GM23338 (cell line): ENCODE measurements around the gene DGKB. TPM values are rescaled to one million over a fixed set of nuclear protein-coding genes. Genes with fewer than 3 reads are reported as not detected.

Experiments used
- ATAC-seq: fragments of 200-7000 bp; cut with Tn5 transposase; 3 replicates; pipeline ENCODE4 v1.9.1; 2020
- DNase-seq: peaks from one replicate; pipeline ENCODE4 v3.0.0-alpha.2; 2015; ENCODE audit warnings: low spot score
- H2AFZ ChIP-seq: fragments of 200-600 bp; sonication (generic); 2 replicates; pipeline ENCODE4 v1.8.0; 2016; ENCODE audit warnings: antibody characterized with exemption, mild to moderate bottlenecking, moderate library complexity
- H3F3A ChIP-seq: fragments of 200-600 bp; sonication (generic); replicated peaks from 2 replicates; pipeline ENCODE4 v1.8.0; 2017; ENCODE audit warnings: antibody characterized with exemption, mixed run types, low read depth
- H3K27ac ChIP-seq: fragments of 200-600 bp; sonication (generic); 2 replicates; pipeline ENCODE4 v1.6.1; 2016; ENCODE audit warnings: low read depth
- H3K27me3 ChIP-seq: fragments of 200-600 bp; sonication (generic); 2 replicates; pipeline ENCODE4 v1.8.0; 2016; ENCODE audit warnings: mild to moderate bottlenecking, mixed run types, moderate library complexity; ENCODE audit not compliant: insufficient read depth
- H3K36me3 ChIP-seq: fragments of 200-600 bp; sonication (generic); 2 replicates; pipeline ENCODE4 v1.8.0; 2016; ENCODE audit warnings: mild to moderate bottlenecking; ENCODE audit not compliant: insufficient read depth
- H3K4me1 ChIP-seq: fragments of 200-600 bp; sonication (generic); 2 replicates; pipeline ENCODE4 v1.8.0; 2016; ENCODE audit warnings: mild to moderate bottlenecking, moderate library complexity; ENCODE audit not compliant: insufficient read depth
- H3K4me2 ChIP-seq: fragments of 200-600 bp; sonication (generic); 2 replicates; pipeline ENCODE4 v1.7.1; 2017; ENCODE audit warnings: mixed run types
- H3K4me3 ChIP-seq: fragments of 200-600 bp; sonication (generic); 2 replicates; pipeline ENCODE4 v1.6.1; 2016; ENCODE audit warnings: mixed run types
- H3K79me2 ChIP-seq: fragments of 200-600 bp; sonication (generic); replicated peaks from 2 replicates; pipeline ENCODE4 v1.8.0; 2017; ENCODE audit warnings: mild to moderate bottlenecking; ENCODE audit not compliant: insufficient read depth
- H3K9me2 ChIP-seq: fragments of 200-600 bp; sonication (generic); 2 replicates; pipeline ENCODE4 v1.8.0; 2017; ENCODE audit not compliant: insufficient read depth
- H4K20me1 ChIP-seq: fragments of 200-600 bp; sonication (generic); replicated peaks from 2 replicates; pipeline ENCODE4 v1.8.0; 2017; ENCODE audit warnings: mild to moderate bottlenecking; ENCODE audit not compliant: insufficient read depth
- H3K27ac Mint-ChIP-seq: 2 replicates; pipeline ENCODE4 v1.8.0; 2020; ENCODE audit warnings: inconsistent platforms, mild to moderate bottlenecking, moderate library complexity, mixed read lengths
- H3K27me3 Mint-ChIP-seq: 3 replicates; pipeline ENCODE4 v1.8.0; 2022; ENCODE audit warnings: low read depth, mild to moderate bottlenecking, moderate library complexity, mixed read lengths, inconsistent platforms; ENCODE audit not compliant: insufficient read depth, poor library complexity
- H3K36me3 Mint-ChIP-seq: 3 replicates; pipeline ENCODE4 v1.8.0; 2021; ENCODE audit warnings: low read depth, mild to moderate bottlenecking, inconsistent platforms, moderate library complexity, mixed read lengths
- H3K4me1 Mint-ChIP-seq: 3 replicates; pipeline ENCODE4 v1.8.0; 2020; ENCODE audit warnings: mild to moderate bottlenecking, inconsistent platforms, mixed read lengths
- H3K4me3 Mint-ChIP-seq: 3 replicates; pipeline ENCODE4 v1.8.0; 2021; ENCODE audit warnings: moderate library complexity, mild to moderate bottlenecking, inconsistent platforms, mixed read lengths
- H3K9me3 Mint-ChIP-seq: 3 replicates; pipeline ENCODE4 v1.8.0; 2020; ENCODE audit warnings: moderate library complexity, mild to moderate bottlenecking, inconsistent platforms, mixed read lengths
- CTCF ChIP-seq, 2 experiments: fragments of 200-600 bp in 1 of 2; sonication (generic) in 1 of 2; conservative IDR thresholded peaks; 2 replicates each; pipeline versions ENCODE4 v1.5.1 to v1.6.1; 2016 to 2017; ENCODE audit warnings: antibody characterized with exemption in 2 of 2, low read depth in 2 of 2, mild to moderate bottlenecking in 2 of 2, moderate library complexity in 1 of 2
- ETS1 ChIP-seq: IDR thresholded peaks from 2 replicates; pipeline ENCODE4 v1.6.1; 2016; ENCODE audit warnings: antibody characterized with exemption
- EZH2 ChIP-seq: fragments of 200-600 bp; sonication (generic); IDR thresholded peaks from one replicate; pipeline ENCODE4 v1.8.0; 2017; ENCODE audit warnings: antibody characterized with exemption, mild to moderate bottlenecking, low read depth; ENCODE audit not compliant: unreplicated experiment
- EZH2phosphoT487 ChIP-seq: fragments of 200-600 bp; sonication (generic); IDR thresholded peaks from one replicate; pipeline ENCODE4 v1.8.1; 2018; ENCODE audit warnings: antibody characterized with exemption; ENCODE audit not compliant: unreplicated experiment
- POLR2AphosphoS5 ChIP-seq: IDR thresholded peaks from 2 replicates; pipeline ENCODE4 v1.6.1; 2016; ENCODE audit warnings: antibody characterized with exemption, low read depth
- ZNF331 ChIP-seq: fragments of 250-450 bp; sonication (Bioruptor Pico); IDR thresholded peaks from 2 replicates; pipeline ENCODE4 v1.5.0; 2020; ENCODE audit warnings: low read depth, mild to moderate bottlenecking, moderate library complexity
- polyA plus RNA-seq: library from polyadenylated mRNA; unstranded; fragments of >200 nt; fragmentation: Nextera tagmentation; extraction: Ambion mirVana; gene quantifications from 2 replicates; pipeline ENCODE4 v1.2.1, GENCODE V29; 2016
- total RNA-seq: library from RNA; depleted of rRNA; stranded (reverse); fragments of >200 nt; shearing (Covaris generic); gene quantifications from 2 replicates; pipeline ENCODE4 v1.2.3, GENCODE V29; 2014
- TF ChIP-seq, protein P1 (sequence below): fragments of 250-450 bp; sonication (Bioruptor Pico); IDR thresholded peaks from 2 replicates; pipeline ENCODE4 v1.5.0; 2020; ENCODE audit warnings: mild to moderate bottlenecking, moderate library complexity

DGKB gene
- total and polyA plus RNA-seq, 2 experiments from 2014 or later, result 4.8 to 11.5 TPM

GRCh38 chr7:14846405-14846804 is 56.1 kb downstream of the DGKB start:
- Histone ChIP-seq H3K4me1 (peaks cover 15% of the 10 kb centered on the region), H3K79me2 (no peaks in the 10 kb centered on the region), H3K9me2 (no peaks in the 10 kb centered on the region), H2AFZ (no peak overlapping the region), H3K4me2 (peak overlapping the region; percentile 52), H3K27me3 (no peaks in the 10 kb centered on the region), H3K36me3 (no peaks in the 10 kb centered on the region), H3F3A (no peaks in the 10 kb centered on the region), H3K4me3 (no peak overlapping the region; the same call in 1 of the 2 replicates), H4K20me1 (no peaks in the 10 kb centered on the region), H3K27ac (peak overlapping the region; percentile 3; the same call in 1 of the 2 replicates)
- Mint-ChIP-seq H3K36me3 (peaks cover 4% of the 10 kb centered on the region; the same call in 2 of the 3 replicates), H3K27ac (0 out of 2 replicates have a peak overlapping the region, but pooled peaks have one; percentile 78), H3K27me3 (peaks cover 5% of the 10 kb centered on the region), H3K9me3 (peaks cover 4% of the 10 kb centered on the region; the same call in 2 of the 3 replicates), H3K4me1 (peaks cover 17% of the 10 kb centered on the region), H3K4me3 (peak overlapping the region; percentile 4; the same call in 1 of the 3 replicates)
- TF ChIP-seq CTCF (conservative IDR thresholded peaks at IDR 0.05; ENCODE audit: low read depth in 2 of 2), result no peak
- no peak for TF ChIP-seq EZH2phosphoT487
- no peak for TF ChIP-seq ETS1
- TF ChIP-seq ZNF331, result no peak
- no peak for TF ChIP-seq POLR2AphosphoS5
- TF ChIP-seq, protein P1, sequence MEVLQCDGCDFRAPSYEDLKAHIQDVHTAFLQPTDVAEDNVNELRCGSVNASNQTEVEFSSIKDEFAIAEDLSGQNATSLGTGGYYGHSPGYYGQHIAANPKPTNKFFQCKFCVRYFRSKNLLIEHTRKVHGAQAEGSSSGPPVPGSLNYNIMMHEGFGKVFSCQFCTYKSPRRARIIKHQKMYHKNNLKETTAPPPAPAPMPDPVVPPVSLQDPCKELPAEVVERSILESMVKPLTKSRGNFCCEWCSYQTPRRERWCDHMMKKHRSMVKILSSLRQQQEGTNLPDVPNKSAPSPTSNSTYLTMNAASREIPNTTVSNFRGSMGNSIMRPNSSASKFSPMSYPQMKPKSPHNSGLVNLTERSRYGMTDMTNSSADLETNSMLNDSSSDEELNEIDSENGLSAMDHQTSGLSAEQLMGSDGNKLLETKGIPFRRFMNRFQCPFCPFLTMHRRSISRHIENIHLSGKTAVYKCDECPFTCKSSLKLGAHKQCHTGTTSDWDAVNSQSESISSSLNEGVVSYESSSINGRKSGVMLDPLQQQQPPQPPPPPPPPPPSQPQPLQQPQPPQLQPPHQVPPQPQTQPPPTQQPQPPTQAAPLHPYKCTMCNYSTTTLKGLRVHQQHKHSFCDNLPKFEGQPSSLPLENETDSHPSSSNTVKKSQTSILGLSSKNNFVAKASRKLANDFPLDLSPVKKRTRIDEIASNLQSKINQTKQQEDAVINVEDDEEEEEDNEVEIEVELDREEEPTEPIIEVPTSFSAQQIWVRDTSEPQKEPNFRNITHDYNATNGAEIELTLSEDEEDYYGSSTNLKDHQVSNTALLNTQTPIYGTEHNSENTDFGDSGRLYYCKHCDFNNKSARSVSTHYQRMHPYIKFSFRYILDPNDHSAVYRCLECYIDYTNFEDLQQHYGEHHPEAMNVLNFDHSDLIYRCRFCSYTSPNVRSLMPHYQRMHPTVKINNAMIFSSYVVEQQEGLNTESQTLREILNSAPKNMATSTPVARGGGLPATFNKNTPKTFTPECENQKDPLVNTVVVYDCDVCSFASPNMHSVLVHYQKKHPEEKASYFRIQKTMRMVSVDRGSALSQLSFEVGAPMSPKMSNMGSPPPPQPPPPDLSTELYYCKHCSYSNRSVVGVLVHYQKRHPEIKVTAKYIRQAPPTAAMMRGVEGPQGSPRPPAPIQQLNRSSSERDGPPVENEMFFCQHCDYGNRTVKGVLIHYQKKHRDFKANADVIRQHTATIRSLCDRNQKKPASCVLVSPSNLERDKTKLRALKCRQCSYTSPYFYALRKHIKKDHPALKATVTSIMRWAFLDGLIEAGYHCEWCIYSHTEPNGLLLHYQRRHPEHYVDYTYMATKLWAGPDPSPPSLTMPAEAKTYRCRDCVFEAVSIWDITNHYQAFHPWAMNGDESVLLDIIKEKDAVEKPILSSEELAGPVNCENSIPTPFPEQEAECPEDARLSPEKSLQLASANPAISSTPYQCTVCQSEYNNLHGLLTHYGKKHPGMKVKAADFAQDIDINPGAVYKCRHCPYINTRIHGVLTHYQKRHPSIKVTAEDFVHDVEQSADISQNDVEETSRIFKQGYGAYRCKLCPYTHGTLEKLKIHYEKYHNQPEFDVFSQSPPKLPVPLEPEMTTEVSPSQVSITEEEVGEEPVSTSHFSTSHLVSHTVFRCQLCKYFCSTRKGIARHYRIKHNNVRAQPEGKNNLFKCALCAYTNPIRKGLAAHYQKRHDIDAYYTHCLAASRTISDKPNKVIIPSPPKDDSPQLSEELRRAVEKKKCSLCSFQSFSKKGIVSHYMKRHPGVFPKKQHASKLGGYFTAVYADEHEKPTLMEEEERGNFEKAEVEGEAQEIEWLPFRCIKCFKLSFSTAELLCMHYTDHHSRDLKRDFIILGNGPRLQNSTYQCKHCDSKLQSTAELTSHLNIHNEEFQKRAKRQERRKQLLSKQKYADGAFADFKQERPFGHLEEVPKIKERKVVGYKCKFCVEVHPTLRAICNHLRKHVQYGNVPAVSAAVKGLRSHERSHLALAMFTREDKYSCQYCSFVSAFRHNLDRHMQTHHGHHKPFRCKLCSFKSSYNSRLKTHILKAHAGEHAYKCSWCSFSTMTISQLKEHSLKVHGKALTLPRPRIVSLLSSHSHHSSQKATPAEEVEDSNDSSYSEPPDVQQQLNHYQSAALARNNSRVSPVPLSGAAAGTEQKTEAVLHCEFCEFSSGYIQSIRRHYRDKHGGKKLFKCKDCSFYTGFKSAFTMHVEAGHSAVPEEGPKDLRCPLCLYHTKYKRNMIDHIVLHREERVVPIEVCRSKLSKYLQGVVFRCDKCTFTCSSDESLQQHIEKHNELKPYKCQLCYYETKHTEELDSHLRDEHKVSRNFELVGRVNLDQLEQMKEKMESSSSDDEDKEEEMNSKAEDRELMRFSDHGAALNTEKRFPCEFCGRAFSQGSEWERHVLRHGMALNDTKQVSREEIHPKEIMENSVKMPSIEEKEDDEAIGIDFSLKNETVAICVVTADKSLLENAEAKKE (CRISPR knock-in tag), result no peak
- TF ChIP-seq EZH2, result no peak
- DNase-seq, result peak; percentile 37
- ATAC-seq, result no peak; the same call in 2 of the 3 replicates
